CMK (cell line): Measurements from ENCODE around the gene CUTA.
A peak's percentile ranks its signal among the peaks of the same experiment; 100 is the strongest.

Experiments used
- DNase-seq: peaks from one replicate; pipeline ENCODE4 v3.0.0-alpha.2; 2010; ENCODE audit warnings: low read depth

The CUTA gene

DNA sequence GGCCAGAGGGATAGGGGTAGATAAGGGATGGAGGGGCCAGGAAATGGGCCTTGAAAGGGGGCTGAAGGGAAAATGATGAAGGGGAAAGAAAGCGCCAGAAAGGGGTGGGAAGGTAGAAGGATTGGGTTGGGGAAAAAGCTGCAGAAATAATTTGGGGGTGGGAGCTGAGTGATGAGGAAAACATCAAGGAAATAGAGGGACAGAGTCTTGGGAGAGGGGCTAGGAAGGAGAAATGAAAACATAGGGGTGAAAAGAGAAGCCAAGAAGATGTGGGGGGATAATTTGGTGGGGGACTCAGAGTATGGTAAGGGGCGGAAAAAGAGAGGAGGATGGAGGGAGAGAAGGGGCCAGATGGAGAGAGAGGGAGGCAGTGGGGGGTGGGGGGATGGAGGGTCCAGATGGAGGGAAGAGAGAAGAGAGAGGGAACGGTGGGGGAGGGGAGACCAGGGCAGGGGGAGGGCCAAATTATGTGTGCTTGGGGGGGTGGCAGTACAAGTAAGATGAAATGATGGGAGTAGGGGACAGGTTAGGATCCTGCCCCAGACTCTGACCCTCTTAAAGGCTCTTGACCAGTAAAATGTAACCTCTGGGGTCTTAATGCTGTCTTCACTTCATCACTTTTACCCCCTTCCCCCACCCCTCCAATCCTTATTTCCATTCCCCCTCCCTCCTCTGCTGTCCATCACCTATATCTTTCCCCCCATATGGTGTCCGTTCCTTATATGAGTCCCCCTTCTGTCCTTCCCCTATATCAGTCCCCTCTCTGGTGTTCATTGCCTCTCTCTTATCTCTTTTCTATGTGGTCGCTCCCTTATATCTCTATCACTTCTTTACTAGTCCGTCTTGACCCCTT lies 2.8 kb upstream of the CUTA start:
- no peak for DNase-seq

DNA sequence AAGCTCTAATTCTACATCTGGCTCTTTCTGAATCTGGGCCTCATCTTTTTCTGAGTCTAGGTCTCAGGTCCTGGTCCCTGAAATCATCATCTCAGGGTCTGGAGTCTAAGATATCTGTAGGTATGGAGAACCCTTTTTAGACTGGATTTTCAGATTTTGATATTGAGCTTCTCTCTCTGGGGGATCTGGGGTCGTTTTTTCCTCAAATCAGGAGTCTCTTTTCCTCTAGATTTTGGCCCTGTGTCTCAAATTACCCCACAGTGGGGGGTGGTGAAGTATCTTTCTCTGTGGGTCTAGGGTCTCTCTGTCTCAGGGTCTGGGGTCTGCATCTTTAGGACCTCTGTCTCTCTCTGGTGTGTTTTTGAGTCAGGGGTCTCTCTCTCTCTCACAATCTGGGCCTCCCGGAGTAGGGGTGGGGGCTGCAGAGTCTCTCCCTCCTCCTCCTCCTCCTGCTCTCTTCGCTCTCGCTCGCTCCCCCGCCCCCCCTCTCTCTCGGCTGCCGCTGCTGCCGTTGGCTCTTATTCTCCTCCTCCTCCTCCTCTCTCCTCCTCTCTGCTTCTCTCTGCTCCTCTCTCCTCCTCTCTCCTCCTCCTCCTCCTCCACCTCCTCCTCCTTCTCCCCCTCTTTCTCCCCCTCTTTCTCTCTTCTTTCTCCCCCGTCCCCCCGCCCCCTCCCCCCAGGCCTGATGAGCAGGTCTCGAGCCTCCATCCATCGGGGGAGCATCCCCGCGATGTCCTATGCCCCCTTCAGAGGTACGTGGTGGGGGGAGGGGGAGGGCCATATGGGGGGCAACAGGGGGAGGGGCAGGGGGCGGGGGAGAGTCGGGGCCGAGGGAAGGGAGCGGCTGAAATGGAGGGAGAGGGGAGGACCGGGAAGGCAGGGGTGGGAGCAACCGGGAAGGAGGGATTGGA lies 1.9 kb upstream of the CUTA start, which contains the start of gene SYNGAP1:
Gene SYNGAP1, plus strand, starts transcription at position 486 of the 911 bp plus-strand sequence. Its CDS starts 200 bp downstream, at position 686.
- DNase-seq = no peak

DNA sequence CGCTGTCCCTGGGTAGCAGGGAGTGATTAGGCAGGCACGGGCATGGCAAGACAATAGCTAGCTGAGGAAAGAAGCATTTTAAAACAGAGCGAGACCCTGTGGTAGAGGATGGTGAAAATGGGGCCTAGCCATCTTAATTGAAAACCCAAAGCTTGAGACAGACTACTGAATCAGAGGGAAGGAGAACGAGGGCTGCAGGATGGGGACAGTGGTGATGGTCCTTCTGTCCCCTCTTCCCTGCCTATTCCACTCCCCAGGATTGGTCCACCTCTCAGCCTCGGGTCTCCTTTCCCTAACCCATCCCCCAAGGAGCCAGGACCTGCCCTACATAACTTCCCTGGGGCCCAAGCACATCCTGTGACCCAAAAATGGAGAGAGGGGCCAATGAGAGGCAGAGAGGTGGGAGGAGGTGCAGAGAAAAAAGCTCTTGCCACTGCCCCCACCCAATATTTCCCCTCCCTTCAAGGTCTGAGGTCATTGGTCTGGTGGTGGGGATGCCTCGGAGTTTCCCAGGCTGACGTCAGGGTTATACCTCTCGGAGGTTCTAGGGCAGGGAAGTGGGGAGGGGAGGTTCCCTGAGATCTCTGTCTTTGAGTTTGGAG lies 884 bp upstream of the CUTA start:
- no peak for DNase-seq

DNA sequence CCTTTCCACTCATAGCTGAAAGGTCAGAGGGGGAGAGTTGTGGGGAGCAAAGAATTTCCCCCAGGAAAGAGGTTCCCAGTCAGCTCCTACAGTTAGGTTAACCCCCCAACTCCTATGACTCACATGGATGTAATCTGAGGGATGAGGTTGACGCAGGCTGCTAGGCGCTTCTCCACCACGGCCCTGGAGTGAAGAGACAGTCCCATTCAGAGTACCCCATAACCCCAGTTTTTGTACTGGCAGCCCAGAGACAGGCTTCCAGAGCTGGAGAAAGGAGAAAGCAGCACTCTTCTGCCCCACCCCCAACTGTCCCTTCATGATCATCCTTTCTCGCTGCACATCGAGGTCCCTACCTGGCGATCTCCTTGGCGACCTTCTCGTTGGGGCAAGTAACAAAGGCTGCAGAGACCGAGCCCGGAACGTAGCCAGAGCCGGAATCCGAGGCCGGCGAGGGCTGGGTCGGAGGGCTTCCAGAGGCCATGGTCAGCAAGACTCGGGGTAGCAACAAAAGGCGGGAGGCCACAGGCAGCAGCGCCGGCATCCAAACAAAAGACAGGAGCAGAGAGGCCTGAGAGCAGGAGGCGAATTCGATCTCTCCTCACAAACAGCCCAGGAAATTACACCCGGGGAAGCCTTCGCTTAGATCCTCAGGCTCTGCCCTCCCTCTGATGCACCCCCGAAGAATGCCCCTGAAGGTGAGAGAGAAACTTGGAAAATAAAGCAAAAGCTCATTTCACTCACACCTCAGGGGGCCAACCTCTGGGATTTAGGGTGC lies 592 bp downstream of the CUTA start:
- no peak for DNase-seq

DNA sequence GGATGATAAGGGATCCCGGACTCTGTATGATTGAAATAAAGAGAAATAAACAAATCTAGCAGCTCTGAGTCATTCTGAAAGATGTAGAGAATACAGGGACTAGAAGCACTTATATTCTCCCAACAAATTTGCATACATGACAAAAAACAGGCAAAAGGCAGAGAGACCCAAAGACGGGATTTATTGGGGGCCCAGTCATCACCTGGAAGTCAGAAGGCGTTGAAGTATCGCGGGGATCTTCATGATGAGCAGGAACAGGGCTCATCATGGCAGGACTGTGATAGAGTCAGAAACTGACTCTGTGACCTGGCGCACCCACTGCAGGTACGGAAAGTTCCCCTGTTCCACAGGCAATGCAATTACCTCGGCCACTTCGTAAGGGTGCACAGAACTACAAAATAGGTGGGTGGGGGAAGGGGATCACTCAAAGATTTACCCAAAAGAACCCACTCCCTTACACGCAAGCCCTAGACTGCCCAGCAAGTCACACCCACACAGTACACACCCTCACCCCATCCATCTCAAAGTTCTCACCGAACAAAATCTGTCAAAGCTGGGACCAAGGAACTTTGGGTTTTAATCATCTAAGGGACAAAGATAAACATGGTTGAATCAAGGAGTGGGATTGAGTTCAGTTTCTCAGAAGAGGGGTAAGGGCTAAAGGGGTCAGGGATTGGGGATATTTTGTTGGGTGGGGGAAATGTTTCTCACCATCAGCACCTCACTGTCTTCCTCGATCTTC lies 1.4 kb downstream of the CUTA start:
- DNase-seq = no peak

DNA sequence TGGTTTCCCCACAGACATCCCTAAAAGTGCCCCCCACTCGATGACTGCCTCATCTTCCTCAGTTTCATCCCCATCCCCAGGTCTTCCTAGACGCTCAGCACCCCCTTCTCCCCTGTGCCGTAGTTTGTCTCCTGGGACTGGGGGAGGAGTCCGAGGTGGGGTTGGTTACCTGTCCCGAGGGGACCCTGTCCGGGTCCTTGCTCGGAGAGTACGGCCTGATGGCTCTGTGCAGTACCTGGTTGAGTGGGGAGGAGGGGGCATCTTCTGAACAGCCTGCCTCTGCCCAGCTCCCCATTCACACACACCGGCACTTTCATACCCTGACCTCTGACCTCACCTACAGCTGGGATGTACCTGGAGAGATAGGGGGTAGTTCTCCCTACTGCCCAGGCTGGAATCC lies 2.1 kb downstream of the CUTA start:
- DNase-seq = no peak

DNA sequence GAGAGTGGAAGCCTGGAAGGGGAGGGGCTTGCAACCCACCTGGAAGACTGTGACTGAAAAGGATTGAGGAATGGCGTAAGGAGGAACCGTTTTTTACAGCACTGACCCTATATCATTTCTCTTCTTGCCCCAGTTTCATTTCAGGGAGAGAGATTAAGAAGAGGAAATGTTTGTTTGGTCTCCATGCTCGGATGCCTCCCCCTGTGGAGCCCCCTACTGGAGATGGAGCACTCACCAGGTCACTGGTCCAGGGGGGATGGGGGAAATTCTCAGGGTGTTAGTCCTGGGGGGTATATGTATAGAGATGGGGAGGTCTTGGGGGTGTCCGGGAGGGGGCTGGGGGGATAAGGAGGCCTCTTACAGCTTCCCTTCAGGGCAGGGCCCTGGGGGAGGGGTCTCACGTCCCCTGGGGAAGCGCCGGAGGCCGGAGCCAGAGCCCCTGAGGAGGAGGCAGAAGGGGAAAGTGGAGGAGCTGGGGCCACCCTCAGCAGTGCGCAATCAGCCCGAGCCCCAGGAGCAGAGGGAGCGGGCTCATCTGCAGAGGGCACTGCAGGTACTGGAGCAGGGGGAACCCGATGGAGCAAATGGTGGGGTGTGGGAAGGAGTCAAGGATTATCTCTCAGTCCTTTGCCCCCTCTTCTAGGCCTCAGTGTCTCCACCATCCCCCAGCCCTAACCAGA lies 3.2 kb downstream of the CUTA start:
- DNase-seq = no peak

DNA sequence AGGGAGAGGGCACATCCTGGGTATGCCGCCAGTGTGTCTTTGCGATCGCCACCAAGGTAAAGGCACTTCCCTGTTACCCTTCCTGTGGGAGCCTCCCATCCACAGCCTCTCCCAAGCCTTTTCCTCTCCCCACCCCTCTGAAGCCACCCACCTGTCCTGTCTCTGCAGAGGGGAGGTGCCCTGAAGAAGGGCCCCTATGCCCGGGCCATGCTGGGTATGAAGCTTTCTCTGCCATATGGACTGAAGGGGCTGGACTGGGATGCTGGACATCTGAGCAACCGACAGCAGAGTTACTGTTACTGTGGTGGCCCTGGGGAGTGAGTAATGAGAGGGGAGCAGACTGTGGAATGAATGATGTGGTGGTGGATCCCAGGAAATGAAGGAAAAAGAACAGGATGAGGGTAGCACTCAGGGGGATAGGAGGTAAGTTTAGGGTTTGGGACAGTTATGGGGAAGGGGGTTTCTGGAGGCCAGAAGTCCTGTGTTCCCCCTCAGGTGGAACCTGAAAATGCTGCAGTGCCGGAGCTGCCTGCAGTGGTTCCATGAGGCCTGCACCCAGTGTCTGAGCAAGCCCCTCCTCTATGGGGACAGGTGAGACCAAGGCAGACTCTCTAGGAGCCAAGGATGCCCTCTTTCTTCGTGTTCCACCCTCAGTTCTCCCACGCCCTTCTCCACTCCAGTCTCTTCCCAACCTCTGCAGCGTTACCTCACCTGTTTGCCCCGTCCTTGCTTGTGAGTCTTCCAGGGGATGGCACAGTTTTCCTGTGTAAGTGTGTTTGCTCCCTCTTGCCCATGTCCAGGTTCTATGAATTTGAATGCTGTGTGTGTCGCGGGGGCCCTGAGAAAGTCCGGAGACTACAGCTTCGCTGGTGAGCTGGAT lies 4.4 kb downstream of the CUTA start:
- DNase-seq = no peak

DNA sequence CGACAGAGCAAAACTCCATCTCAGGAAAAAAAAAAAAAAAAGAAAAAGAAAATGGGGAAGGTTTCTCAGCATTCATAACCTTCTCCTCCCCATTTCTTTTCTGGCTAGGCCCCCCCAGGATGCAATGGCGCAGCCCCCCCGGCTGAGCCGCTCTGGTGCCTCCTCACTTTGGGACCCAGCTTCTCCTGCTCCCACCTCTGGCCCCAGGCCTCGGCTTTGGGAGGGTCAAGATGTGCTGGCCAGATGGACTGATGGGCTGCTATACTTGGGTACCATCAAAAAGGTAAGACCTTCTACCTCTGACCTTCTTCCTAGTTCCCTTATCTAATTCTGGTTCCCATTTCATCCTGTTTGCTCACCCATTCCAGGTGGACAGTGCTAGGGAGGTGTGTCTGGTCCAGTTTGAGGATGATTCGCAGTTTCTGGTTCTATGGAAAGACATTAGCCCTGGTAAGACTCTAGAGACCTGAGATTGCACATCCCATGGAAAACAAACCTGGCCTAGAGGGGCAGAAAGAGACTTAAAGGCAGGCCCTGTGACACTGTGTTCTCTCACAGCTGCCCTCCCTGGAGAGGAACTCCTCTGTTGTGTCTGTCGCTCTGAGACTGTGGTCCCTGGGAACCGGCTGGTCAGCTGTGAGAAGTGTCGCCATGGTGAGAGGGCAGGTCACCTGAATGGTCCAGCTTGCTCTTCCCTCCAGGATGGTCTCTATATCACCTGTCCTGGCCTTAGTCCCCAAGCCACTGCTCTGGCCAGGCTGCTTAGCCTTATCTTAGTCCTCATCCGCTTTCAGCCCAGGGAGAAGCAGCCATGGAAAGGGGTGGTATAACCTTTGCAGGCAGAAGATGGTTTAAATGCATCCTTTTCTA lies 5.5 kb downstream of the CUTA start:
- no peak for DNase-seq

DNA sequence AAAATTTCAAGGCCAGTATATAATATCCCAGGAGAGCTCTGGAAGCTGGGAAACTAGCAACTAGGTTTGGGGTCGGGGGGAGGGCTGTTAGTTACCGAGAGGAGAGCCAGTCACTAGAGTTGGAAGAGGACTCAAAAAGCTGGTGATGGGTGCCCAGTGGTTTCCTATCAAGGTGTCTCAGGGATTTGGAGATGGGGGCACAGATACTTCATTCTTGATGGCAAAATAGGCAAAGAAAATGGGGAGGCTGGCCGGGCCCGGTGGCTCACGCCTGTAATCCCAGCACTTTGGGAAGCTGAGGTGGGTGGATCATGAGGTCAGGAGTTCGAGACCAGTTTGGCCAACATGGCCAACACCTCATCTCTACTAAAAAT lies 6.3 kb downstream of the CUTA start:
- DNase-seq = no peak

DNA sequence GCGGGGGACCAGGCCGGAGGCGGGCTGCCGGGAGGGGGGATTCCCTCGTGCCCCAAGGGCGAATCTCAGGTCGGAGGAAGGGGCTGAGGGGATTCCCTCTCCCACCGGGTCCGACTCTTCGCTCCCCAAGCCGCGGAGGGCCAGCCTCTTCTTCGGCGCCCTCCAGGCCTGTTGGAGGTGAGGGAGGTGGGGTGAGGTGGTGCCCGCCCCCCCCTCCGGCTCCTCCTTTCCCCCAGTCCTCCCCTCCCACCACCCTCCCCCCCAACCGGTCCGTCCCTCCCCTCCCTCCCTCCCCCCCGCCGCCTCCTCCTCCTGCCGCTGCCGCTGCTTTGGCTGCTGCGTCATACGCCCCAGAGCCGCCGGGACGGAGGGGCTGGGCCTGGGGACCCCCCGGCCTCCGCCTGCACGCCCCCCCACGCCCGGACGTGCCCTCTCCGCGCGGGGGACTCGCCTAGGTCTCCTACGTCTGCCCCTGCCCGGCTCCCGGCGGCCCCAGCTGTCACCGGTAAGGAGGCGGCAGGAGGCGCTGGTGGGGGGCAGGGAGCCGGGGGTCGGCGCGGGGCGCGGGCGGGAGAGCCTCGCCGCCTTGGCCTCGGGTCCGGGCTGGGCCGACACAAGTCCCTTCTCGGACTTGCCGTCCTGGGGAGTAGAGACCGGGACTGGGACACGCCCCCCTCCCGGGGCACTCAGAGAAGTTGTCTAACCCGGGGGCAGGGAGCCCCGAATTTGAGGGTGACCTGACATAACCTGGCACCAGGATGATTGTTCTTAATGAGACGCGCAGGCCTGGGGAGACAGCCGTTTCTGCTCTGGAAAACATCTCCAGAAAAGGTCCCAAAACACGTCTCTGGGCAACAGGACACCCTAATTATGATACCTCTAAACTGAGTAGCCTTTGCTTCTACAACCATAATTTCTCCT lies 6.9 kb downstream of the CUTA start, which contains the start of gene PHF1:
Gene PHF1, plus strand, starts transcription at position 304 of the 921 bp plus-strand sequence. CDS start 1,250 bp downstream, outside the sequence.
- DNase-seq = no peak

DNA sequence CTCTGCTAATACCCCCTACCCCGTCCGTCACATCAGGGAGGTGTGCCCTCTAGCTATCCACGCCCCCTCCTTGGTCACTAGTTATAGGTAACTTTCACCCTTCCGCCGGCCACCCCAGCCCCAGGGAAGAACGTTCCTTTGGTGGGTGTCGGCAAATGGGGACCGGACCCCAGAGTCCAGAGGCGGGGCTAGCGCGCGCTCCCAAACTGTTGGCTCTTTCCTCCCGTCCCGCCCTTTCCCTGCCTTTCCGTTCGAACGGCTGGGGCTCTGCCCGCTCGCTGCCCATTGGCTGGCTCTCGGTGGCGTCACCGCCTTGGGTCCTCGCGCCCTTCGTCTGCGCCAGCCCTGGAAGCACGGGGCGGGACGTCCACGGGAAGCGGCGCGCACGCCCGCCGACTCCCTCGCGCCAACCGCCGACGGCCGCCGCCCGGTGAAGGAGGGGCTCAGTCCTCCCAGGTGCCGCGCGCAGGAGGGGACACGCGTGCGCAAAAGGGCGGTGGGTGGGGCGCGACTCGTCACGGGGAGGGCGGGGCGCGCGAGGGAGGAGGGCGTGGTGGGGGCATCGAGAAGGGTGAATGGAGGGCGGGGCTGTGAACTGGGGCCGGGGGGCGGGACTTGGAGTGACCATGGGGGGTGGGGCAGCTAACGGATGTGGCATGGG lies 7.7 kb downstream of the CUTA start:
- DNase-seq = peak; percentile 95

DNA sequence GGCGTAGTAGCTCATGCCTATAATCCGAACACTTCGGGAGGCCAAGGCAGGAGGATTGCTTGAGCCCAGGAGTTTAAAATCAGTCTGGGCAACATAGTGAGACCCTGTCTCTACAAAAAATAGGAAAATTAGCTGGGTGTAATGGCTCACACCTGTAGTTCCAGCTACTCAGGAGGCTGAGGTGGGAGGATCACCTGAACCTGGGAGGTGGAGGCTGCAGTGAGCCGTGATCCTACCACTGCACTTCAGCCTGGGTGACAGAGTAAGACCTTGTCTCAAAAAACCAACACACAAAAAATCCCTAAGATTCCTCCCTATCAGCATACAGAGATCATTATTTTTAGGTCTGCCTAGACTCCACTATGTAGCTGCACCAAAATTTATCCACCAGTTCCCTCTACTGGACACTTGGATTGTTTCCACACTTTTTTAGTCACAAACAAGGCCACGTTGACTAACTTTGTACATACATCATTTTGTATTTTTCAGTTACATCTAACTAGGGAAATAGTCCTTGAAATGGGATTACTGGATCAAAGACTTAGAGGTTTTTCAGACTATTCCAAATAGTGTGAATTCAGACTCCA lies 10.7 kb downstream of the CUTA start:
- DNase-seq = no peak

DNA sequence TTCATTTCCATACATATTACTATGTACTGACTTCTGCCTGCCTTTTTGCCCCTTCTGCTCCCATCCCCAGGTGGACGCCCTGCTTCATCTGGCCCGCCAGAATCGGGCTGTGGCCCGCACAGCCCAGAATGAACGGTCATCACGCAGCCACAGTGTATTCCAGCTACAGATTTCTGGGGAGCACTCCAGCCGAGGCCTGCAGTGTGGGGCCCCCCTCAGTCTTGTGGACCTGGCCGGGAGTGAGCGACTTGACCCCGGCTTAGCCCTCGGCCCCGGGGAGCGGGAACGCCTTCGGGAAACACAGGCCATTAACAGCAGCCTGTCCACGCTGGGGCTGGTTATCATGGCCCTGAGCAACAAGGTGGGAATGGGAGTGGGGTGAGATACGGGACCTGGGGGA lies 11.8 kb downstream of the CUTA start:
- DNase-seq = no peak

DNA sequence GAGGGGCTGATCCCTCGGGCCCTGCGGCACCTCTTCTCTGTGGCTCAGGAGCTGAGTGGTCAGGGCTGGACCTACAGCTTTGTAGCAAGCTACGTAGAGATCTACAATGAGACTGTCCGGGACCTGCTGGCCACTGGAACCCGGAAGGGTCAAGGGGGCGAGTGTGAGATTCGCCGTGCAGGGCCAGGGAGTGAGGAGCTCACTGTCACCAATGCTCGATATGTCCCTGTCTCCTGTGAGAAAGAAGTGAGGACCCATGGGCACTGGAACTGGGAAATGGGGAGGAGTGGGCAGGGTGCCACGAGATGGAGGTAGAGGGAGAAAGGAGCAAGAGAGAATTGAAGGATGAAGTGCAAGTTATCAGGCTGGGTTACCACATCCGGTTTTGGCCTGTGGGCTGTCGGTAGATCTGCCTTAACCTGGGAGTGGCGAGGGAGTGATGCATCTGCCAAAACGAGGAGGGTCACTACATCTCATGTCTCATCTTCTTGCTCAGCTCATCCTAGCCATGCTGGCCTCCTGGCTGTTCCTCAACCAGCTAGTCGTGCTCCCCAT lies 12.4 kb downstream of the CUTA start:
- no peak for DNase-seq

DNA sequence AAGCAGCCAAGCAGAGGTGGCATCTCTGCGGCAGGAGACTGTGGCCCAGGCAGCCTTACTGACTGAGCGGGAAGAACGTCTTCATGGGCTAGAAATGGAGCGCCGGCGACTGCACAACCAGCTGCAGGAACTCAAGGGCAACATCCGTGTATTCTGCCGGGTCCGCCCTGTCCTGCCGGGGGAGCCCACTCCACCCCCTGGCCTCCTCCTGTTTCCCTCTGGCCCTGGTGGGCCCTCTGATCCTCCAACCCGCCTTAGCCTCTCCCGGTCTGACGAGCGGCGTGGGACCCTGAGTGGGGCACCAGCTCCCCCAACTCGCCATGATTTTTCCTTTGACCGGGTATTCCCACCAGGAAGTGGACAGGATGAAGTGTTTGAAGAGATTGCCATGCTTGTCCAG lies 13.0 kb downstream of the CUTA start:
- no peak for DNase-seq
